HK-2 (cell line): ENCODE measurements around the gene DCP1B.

Experiments
- DNase-seq: peaks from one replicate; pipeline ENCODE4 v3.0.0-alpha.2; 2018; ENCODE audit not compliant: unreplicated experiment

Gene DCP1B

DNA sequence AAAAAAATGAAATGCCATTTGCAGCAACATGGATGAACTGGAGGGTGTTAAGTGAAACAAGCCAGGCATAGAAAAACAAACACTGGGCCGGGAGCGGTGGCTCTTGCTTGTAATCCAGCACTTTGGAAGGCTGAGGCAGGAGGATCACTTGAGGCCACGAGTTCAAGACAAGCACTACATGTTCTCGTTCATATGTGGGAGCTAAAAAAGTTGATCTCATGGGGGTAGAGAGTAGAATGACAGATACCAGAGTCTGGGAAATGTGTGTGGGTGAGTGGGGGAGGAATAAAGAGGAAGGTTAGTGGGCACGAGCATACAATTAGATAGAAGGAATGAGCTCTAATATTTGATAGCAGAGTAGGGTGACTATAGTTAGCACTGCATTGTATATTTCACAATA, 107.3 kb downstream of the DCP1B start:
- DNase-seq: no peak
